MCF 10A (cell line): Measurements from ENCODE around the gene F8. TPM values are rescaled to one million over a fixed set of nuclear protein-coding genes. Genes with fewer than 3 reads are reported as not detected.

Experiments
- BruUV-seq: library from RNA; stranded (reverse); fragments of 400-500 nt; replicated peaks from 2 replicates; lab custom pipeline; 2021; lab: Mats Ljungman, UMichigan
- CTCF ChIA-PET: fragments of 300-600 bp; sonication (Branson Sonifier 250); formaldehyde crosslinking; extraction: SDS; loops from one replicate; lab custom pipeline; 2021; ENCODE audit warnings: antibody characterized with exemption, inconsistent platforms; lab: Yijun Ruan, JAX
- POLR2A ChIA-PET: fragments of 300-600, 350-650 bp; sonication (Branson Sonifier 250); formaldehyde crosslinking; extraction: SDS; loops from one replicate; lab custom pipeline; 2020; ENCODE audit warnings: antibody characterized with exemption, inconsistent platforms; lab: Yijun Ruan, JAX
- DNase-seq: peaks from one replicate; pipeline ENCODE4 v3.0.0-alpha.2; 2018; ENCODE audit not compliant: unreplicated experiment
- H3K27ac Mint-ChIP-seq: one replicate; pipeline ENCODE4 v1.8.0; 2022; ENCODE audit warnings: mild to moderate bottlenecking, low read depth, mixed read lengths; ENCODE audit not compliant: unreplicated experiment
- H3K27me3 Mint-ChIP-seq: one replicate; pipeline ENCODE4 v1.8.0; 2022; ENCODE audit warnings: mixed read lengths; ENCODE audit not compliant: insufficient read depth, unreplicated experiment
- H3K36me3 Mint-ChIP-seq: one replicate; pipeline ENCODE4 v1.8.0; 2022; ENCODE audit warnings: mild to moderate bottlenecking, moderate library complexity, mixed read lengths; ENCODE audit not compliant: insufficient read depth, unreplicated experiment
- H3K4me1 Mint-ChIP-seq: one replicate; pipeline ENCODE4 v1.8.0; 2022; ENCODE audit warnings: mixed read lengths; ENCODE audit not compliant: insufficient read depth, unreplicated experiment
- H3K4me3 Mint-ChIP-seq: one replicate; pipeline ENCODE4 v1.8.0; 2022; ENCODE audit warnings: mild to moderate bottlenecking, moderate library complexity, mixed read lengths; ENCODE audit not compliant: unreplicated experiment
- H3K9me3 Mint-ChIP-seq: one replicate; pipeline ENCODE4 v1.8.0; 2022; ENCODE audit warnings: mixed read lengths; ENCODE audit not compliant: unreplicated experiment
- CTCF ChIP-seq: fragments of 200-600 bp; IDR thresholded peaks from one replicate; pipeline ENCODE4 v1.8.0; 2022; ENCODE audit warnings: antibody characterized with exemption, mild to moderate bottlenecking; ENCODE audit not compliant: unreplicated experiment
- intact Hi-C: fragments of 100-400 bp; cut with micrococcal nuclease; formaldehyde crosslinking; loops from 2 replicates; pipeline ENCODE4 v1.14.1; 2022
- total RNA-seq: library from RNA; stranded (reverse); gene quantifications from 2 replicates; pipeline ENCODE4 v1.2.3, GENCODE V29; 2022

Gene F8
- total RNA-seq, 1 experiment from 2014 or later, result 5.3 TPM

GRCh38 chrX:155052738-155053498, 30.4 kb upstream of the F8 start:
- DNase-seq, result no peak
- H3K4me3 Mint-ChIP-seq, result no peak overlapping the region
- no peaks in the 10 kb centered on the region for H3K9me3 Mint-ChIP-seq
- no TSS peak for BruUV-seq
- POLR2A ChIA-PET, result no interaction called here
- TF ChIP-seq CTCF, result no peak
- intact Hi-C loops, result no loop called here
- H3K27me3 Mint-ChIP-seq, result peaks cover 35% of the 10 kb centered on the region
- H3K36me3 Mint-ChIP-seq, result peaks cover 28% of the 10 kb centered on the region
- no peak overlapping the region for H3K27ac Mint-ChIP-seq
- CTCF ChIA-PET, result interaction anchor here (0.7 kb wide), 1 partner anchor 73 kb away, joined by 5 read pairs; no protein-coding TSS in a partner anchor
- no peaks in the 10 kb centered on the region for H3K4me1 Mint-ChIP-seq

GRCh38 chrX:155048977-155049619, 26.6 kb upstream of the F8 start:
- Mint-ChIP-seq H3K9me3 (no peaks in the 10 kb centered on the region), H3K27ac (no peak overlapping the region), H3K36me3 (peaks cover 15% of the 10 kb centered on the region), H3K4me3 (no peak overlapping the region), H3K4me1 (peaks cover 7% of the 10 kb centered on the region), H3K27me3 (peaks cover 62% of the 10 kb centered on the region)
- CTCF ChIA-PET, result interaction anchor here (0.7 to 0.9 kb wide), 5 partner anchors 9 to 24 kb away, joined by 3 to 6 read pairs (median 3); no protein-coding TSS in a partner anchor
- POLR2A ChIA-PET, result no interaction called here
- DNase-seq, result peak; percentile 66
- intact Hi-C loops, result no loop called here
- no TSS peak for BruUV-seq
- peak; percentile 50 for TF ChIP-seq CTCF

GRCh38 chrX:155046811-155047528, 24.4 kb upstream of the F8 start:
- ChIA-PET CTCF (interaction anchor here (0.8 to 1.4 kb wide), 4 partner anchors 10 to 62 kb away, joined by 3 to 9 read pairs (median 5); no protein-coding TSS in a partner anchor), POLR2A (interaction anchor here (1.4 kb wide), 1 partner anchor 20 kb away, joined by 4 read pairs; the partner anchor contains the start of gene FUNDC2)
- H3K4me3 Mint-ChIP-seq, result no peak overlapping the region
- H3K36me3 Mint-ChIP-seq, result peaks cover 17% of the 10 kb centered on the region
- intact Hi-C loops, result no loop called here
- peaks cover 7% of the 10 kb centered on the region for H3K4me1 Mint-ChIP-seq
- no peak for TF ChIP-seq CTCF
- no peak overlapping the region for H3K27ac Mint-ChIP-seq
- no peak for DNase-seq
- BruUV-seq, result no TSS peak
- H3K27me3 Mint-ChIP-seq, result peaks cover 52% of the 10 kb centered on the region
- H3K9me3 Mint-ChIP-seq, result no peaks in the 10 kb centered on the region
